GM18909 (cell line): ENCODE results near the gene HES6.
"Not testable (repeated sequence)": the region's sequence is repeated elsewhere in the genome, so short reads cannot be mapped to it uniquely, and the experiment has no call there.

ENCODE experiments used
- ATAC-seq: cut with Tn5 transposase; IDR thresholded peaks from one replicate; pipeline ENCODE4 v1.9.1; 2021; ENCODE audit warnings: mild to moderate bottlenecking; ENCODE audit not compliant: unreplicated experiment, poor library complexity

HES6 gene

DNA sequence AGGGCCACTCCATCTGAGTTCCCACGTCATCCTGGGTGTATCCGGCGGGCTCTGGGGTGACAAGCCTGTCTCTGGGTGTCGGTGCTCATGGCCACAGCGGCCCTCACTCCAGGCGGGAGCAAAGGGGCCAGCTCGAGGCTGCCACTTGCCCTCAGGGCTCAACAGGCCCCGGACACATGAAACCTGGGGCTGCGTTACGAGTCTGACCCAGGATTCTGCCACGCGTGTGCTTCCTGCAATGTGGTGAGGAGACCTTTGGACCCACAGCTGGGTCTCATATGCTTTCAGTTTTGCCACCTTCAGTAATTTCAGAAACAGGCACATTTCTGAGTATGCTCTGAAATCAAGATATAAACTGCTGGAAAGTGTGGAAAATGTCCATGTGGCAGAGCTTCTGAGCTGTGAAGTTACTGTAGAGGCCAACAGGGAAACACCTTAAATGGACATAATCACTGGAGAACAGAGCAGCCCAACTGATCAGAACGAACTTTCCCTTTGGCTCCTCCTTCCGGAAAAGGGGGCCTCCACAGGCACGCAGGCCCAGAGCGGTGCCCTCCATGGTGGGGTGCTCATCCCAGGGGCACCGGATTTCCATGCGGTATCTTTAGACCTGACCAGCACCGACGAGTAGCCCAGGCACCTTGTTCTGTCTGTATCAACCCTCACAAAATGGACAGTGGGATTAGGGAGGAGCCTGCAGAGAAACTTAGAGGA, 34.5 kb upstream of the HES6 start:
- ATAC-seq = no peak

DNA sequence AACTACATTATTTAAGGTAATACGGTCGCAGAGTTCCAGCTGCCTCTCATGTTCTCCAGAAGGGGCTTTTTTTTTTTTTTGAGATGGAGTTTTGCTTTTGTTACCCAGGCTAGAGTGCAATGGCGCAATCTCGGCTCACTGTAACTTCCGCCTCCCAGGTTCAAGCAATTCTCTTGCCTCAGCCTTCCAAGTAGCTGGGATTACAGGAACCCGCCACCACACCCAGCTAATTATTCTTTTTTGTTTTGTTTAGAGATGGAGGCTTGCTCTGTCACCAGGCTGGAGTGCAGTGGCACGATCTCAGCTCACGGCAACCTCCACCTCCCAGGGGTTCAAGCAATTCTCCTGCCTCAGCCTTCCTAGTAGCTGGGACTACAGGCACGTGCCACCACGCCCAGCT, 33.6 kb upstream of the HES6 start:
- ATAC-seq = not testable (repeated sequence)

DNA sequence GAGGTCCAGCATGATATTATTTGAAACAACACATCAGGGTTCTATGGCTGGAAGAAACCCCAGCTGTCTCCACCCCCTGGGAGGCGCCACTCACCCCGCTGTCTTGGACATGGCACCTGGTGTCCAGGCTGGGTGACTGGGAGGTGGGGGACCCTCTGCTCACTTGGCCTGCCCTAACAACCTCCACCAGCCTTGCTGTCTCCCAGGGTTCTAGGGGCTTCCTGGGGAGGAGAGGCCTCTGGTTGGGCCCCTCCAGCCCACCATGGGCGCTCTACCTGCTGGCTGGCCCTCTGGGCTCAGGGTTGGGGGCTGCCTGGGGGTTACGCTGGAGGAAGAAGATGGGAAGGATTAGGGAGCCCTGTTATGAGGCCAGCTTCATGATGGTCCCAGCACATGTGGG, 32.3 kb upstream of the HES6 start:
- ATAC-seq = no peak

DNA sequence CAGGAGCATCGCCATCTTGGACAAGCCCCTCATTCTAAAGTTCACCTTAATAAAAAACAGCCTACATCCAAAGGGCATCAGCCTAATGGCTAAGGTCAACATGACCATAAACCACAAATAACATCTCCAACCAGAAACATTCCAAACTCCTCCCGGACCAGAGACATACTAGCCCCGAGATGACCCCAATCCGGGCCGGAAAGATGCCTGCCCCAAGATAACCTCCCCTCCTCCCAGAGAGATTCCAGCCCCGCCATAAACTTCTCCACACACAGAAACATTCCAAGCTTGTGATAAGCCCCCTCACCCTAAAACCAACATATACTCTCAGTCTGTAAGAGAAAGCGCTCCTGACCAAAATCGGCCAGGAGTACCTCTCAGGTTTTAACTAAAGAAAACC, 31.8 kb upstream of the HES6 start:
- ATAC-seq = not testable (repeated sequence)

DNA sequence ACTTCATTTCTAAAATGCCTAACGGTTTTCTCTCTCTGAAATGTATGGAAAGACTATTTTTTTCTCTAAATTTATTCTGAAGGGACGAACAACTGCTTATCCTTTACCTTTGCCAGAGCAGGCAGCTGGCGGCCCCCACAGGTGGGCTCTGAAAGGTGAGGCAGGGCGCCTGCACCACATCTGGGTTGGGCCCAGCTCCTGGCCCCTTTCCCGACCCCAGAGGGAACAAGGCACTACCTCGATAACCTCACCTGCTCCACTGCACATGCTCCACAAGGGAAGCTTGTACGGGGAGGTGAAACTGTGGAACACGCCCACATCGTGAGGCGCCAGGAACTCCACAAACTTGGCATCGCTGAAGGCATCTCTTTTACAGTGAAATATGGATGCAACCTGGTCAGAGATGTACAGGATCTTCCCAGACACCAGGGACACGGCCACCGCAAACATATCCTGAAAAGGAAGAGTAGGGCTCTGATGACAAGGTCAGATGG, 31.3 kb upstream of the HES6 start:
- no peak for ATAC-seq

DNA sequence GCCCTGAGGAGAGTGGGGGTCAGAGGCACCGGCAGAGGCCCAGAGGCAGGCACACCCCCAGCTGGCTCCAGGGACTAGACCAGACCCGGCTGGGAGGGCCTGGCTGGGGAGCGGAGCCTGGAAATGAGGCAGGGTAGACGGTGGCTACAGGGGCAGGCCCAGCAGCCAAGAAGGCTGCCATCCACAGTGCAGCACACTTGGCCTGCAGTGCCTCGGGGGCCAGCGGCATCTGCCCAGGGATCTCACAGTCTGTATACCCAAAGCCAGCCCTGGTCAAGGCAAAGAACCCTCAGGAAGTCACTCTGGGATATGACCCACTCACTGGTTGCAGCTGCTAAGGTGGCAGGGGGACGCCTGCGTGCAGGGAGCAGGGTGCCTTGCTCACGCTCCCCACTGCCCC, 30.8 kb upstream of the HES6 start:
- no peak for ATAC-seq

DNA sequence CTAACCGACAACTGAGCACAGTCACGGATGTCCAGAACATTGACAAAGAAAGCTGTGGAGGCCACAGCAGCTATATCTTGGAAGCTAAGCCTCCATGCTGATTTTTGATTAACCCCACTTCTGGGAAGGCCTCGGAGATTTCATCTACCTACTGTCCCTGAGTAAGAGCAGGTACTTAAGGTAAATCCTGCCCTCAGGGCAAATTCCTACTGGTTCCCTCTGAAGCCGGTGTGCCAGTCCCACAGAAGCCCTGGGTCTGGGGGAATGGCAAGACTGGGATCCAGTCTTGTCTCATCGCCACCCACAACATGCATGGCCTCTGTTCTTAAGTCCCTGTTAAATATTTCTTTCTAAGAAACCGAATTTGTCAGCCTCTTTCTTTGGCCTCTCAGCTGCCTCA, 29.9 kb upstream of the HES6 start:
- ATAC-seq = no peak

DNA sequence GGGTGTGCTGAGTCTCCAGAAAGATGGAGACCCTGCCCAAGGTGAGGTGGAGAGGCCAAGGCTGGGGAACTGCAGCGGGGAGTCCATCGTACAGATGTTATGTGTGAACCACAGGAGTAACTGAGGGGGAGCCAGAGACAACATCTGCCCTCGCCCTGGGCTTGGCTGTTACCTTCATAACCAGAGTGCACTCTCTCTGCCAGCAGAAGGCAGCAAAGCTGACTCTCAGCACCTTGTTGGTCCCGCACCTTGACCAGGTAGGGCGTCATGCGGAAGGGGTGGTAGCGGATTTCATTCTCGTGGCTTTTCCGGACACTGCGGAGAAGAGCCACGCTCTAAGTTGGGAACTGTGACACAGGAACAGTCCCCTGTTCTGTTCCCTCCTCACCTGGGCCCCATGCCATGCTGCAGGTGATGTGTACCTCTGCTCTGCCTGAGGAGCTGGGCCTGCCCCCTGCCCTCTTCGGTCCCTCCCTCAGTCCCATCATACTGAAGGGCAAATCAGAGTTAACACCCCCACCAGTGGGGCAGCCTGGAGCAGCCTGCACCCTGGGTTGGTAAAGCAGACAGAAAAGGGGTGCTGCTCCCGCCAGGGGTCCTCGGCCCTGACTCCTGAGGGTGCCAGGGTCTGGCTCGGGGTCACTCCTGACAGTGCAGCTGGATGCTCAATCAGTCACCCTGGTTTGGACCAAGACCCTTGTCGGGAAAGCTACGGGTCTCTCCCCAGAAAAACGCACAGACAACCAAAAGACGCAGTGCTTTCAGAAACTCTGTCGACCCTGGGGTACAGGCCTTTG, 28.2 kb upstream of the HES6 start:
- no peak for ATAC-seq

DNA sequence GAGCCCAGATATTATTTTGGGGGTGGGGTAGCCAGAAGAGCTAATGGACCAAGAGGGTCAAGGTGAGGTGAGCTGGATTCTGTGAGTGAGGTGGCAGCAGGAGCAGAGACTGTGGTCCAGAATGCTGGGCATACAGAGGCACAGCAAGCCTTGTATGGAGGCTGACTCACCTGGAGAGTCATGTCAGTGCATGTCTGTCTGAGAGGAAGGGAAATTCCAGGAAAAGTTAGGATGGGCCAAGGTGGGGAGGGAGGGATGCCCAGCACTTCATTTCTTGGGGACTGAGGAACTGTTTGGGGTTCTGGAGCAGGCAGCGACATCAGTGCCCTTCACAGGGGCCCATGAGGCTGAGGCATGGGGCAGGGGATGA, 27.5 kb upstream of the HES6 start:
- no peak for ATAC-seq

DNA sequence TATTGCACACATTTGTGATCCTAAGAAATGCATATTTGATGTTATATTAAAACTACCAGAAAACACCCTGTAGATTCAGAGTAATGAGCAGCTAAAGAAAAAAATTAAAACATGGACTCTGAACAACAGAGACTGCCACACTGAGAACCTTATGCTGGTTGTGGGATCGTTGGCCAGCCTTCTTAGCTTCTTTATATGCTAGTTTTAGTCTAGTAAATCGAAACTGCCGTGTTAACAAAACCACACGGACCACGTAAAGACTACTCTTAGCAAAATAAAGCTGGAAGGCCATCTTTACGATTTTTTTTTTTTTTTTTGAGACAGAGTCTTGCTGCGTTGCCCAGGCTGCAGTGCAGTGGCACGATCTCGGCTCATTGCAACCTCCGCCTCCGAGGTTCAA, 25.8 kb upstream of the HES6 start:
- ATAC-seq = no peak

DNA sequence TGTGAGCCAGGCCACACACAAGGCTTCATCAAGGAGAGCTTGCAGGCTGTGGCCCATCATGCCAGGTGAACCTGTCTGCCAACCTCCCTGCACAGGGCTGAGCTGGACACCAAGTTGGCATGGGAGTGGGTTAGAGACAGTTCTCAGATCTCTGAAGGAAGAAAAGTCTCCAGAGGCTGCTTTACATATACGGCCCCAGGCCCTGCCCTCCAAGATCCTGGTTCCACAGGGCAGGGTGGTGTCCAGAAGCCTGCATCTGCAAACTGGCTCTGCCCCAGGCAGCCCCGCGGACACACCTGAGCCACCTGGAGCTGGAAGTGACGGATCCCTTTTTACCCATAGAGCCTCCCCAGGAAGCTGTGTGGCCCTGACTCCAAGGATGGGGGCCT, 24.2 kb upstream of the HES6 start:
- ATAC-seq = no peak

DNA sequence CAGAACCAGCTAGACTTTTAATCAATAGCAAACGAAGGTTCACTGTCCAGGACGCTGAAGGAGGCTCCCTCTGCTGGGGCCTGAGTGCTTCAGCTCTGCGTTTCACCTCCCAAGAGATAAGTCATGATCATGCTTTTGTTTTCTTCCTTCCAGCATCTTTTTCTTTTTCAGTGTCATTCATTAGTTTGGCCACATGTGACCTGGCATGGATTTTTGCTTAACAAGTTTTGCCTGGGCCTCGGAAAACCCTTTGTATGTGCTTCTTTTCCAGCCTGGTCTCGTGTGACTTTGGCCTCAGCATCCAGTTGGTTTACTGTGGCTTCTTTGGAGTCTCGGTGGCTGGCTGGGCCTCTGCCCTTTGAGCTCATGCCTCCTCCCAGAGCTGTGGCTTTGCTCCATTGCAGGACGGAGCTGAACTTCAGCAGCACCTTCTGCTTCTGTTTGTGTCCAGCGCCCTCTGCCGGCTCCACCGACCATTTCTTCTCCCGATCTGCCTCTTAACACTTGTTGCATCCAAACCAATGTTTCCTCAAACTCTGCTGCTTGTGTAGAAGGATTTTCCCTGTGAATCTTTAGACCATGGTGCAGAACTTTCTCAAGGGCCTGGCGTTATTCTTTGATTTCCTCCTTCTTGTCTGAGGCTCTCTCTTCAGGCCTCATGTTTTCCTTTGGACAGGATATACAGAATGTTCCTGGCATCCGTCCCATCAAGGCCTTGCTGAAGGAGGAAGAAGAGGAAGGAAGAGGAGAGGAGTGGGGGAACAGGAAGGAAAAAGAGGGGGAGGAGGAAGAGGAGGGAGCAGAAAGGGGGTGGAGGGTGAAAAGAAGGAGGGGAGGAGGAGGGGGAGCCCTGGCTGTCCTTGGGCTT, 23.6 kb upstream of the HES6 start:
- no peak for ATAC-seq

DNA sequence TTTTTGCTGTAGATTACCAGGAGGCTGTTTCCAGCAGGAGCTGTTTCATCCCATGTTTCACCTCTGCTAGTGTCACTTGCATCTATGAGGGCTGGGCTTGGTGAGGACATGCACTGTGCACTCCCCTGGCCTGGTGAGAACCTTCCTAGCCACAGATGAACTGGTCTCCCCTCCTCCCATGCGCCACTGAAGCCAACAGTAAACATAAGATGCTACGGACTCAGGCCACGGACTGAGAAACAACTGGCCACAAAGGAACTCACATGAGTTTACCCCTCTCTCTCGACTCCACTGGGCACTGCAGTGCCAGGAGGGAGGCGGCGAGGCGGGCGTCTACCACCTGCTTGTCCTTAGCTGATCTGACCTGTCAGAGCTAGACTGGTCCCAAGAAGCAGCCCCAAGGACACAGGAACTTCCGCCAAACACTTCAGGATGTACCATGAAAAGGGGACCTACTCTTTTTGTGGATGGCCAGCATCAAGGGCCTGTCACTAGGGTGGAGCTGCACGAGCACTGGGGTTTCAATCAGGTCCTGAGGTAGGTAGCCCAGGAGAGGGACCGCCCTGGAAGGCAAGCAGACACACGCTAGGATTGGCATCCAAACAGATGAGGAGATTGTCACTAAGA, 22.8 kb upstream of the HES6 start:
- ATAC-seq = no peak

DNA sequence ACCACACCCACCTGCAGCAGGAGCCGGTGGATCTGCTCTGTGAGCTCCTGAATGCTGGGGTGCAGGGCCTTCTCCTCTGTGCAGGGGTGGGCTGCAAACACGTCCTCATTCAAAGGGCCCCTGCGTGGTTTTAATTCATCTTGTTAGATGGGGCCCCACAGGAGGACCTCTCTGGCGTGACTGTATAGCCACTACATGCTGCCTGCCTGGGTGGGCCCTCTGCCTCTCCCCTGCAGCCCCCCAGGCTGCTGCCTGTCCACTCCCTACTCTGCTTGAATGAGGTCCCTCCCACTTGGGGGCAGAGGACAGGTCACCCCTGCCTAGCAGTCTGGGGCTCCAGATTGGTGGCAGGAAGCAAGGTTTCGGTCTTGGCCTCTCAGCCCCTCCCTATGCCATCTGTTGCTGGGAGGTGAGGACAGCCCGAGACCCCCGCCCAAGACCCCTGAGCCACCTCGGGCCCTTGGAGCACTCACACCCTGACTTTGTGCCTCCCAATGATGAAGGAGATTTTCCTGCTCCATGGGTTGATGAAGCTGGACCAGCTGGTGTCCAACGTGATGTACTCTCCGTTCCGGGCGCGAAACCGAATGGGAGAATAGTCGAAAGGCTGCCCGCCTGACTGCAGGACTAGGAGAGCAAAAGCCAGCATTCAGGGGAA, 22.0 kb upstream of the HES6 start:
- ATAC-seq = no peak

DNA sequence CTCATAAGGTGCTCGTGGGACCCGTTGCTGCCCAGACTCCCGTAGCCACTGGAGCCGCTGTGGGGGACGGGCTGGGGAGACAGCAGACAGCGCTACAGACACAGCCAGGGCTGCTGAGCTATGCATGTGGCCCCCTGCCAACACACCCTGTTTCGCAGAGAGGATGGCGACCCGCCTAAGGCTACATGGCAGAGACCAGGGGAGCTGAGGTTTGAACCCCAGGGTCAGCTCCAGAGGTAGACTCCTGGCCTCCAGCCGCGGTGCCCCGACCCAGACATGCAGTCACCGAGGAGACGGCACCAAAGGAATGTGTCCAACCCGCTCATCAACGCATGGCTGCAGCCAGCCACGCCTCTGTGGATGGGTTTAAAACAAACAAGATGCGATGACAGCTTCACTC, 21.0 kb upstream of the HES6 start:
- ATAC-seq = no peak

DNA sequence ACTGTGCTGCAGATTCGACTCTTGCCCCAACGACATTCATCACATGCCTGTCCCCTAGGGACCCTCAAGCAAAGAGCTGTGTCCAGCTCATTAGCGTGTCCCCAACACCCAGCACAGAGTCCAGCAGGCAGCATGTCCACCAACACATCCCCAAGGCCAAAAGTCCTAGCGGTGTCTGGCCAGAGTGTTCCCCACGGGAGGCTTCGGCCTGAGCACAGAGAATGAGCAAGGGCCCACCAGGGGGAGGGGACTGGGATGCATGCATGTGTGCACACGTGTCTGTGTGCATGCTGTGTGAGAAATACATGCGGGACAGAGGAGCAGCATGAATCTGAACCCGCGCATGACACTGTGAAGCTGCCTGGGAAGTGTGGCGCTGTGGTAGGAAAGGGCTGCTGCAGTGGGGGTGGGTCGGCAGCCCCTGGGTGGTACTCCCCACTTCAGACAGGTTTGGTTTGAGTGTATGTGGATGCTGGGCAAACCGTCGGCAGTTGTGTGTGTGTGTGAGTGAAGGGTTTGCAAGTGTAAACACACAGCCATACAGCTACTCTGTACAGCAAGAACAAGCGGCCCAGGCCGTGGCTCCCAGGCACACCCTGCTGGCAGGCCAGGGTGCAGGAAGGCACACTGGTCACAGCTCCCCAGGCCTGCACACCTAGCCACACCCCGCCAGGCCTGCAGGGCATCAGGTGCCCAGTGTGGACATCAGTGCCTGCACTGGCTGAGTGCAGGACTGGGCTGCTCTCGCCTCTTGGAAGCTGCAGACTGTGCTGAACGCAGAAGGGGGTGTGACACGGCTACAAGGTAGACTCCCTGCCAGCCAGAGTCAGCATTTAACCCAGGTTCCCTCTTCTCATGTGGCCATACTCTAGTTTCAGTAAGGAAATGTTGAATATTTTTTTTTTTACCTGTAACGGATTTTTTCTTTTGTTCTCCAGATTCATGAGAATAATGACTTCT, 19.5 kb upstream of the HES6 start:
- ATAC-seq = no peak

DNA sequence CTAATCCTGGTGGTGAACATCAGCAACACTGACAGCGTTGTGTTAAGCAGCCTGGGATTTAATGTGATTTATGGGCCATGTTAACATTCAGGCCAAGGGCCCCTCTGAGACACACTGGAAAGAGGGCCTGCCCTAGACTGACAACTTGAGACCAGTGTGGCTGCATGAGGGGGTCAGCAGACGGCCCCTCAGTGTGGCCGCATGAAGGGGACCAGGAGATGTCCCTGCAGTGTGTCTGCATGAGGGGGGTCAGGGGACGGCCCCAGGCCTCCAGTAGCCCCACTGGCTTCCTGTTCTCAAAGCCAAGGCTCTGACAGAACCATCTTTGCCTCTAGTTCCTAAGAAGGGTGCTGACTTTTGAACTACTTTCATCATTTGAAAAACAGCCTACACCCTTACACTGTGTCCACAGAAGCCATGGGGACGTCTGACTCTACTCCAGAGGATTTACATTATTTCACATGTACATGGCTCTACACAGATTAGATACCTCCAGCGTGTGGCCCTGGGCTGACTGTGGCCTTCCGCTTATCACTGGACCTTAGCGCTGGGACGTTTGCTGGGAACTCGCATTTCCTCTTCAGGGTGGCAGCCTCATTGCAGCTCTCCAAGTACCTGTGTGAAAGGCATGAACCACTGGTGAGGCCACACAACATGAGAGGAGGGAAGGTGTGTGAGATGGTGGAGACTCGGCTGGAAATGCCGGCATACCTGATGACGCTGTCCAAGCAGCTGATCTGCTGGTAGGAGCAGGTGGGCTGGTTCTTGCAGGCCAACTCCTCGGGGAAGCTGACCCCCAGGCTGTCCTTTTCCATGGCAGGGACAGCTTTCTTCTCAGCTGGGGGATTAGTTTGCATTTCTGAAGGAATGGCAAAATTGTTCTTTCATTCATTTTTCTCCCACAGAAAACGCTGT, 18.2 kb upstream of the HES6 start:
- no peak for ATAC-seq

DNA sequence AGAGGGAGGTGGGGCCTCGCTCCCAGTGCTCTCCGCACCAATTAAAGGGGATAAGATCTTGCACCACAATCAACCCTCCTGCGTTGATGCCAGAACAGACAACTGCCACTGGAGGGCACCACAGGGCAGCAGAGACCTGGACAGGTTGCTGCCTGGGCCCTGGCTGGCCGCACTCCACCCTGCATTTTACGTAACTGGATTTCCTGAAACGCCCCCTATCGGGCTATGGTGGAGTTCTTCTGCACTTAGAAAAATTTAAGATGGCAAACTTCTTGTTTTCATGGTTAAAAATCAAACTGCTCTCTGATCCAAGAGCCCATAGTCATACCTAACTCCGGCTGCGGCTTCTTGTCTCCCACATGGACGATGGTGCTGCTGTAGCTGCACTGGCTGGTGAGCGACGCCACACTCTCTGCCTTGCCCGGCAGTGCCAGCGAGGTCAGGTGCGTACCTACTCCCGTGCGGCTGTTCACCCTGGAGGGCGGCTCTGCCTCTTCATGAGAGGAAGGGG, 16.8 kb upstream of the HES6 start:
- ATAC-seq = no peak
